Hepatic stellate cell (primary cell): ENCODE data around the gene DIP2C.
"Not testable (repeated sequence)": the region's sequence is repeated elsewhere in the genome, so short reads cannot be mapped to it uniquely, and the experiment has no call there.

ENCODE experiments used
- DNase-seq: peaks from one replicate; pipeline ENCODE4 v3.0.0; 2011; ENCODE audit warnings: low spot score

DIP2C gene

GRCh38 chr10:529468-530230, 159.8 kb downstream of the DIP2C start:
- no peak for DNase-seq

GRCh38 chr10:528173-529165, 161.0 kb downstream of the DIP2C start:
- no peak for DNase-seq

GRCh38 chr10:527416-527815, 162.1 kb downstream of the DIP2C start:
- DNase-seq, result no peak

GRCh38 chr10:526651-527312, 162.7 kb downstream of the DIP2C start:
- DNase-seq, result no peak

GRCh38 chr10:525565-526315, 163.7 kb downstream of the DIP2C start:
- DNase-seq, result no peak

- no peak for DNase-seq
These were observed 165.5 kb downstream of the DIP2C start for GRCh38 chr10:523925-524324.

GRCh38 chr10:522350-522749, 167.1 kb downstream of the DIP2C start:
- no peak for DNase-seq

- no peak for DNase-seq
These were observed 167.9 kb downstream of the DIP2C start for GRCh38 chr10:521261-522250.

GRCh38 chr10:520402-520787, 169.1 kb downstream of the DIP2C start:
- DNase-seq, result no peak

- no peak for DNase-seq
These were observed 169.6 kb downstream of the DIP2C start for GRCh38 chr10:519716-520401.

GRCh38 chr10:519055-519715, 170.3 kb downstream of the DIP2C start:
- no peak for DNase-seq

GRCh38 chr10:517872-518475, 171.5 kb downstream of the DIP2C start:
- no peak for DNase-seq

- no peak for DNase-seq
These were observed 172.1 kb downstream of the DIP2C start for GRCh38 chr10:517241-517830.

- DNase-seq, result no peak
These were observed 172.7 kb downstream of the DIP2C start for GRCh38 chr10:516764-517163.

GRCh38 chr10:515674-516073, 173.8 kb downstream of the DIP2C start:
- DNase-seq, result no peak

GRCh38 chr10:514137-514671, 175.3 kb downstream of the DIP2C start:
- no peak for DNase-seq

- DNase-seq, result no peak
These were observed 176.1 kb downstream of the DIP2C start for GRCh38 chr10:513393-513792.

- not testable (repeated sequence) for DNase-seq
These were observed 176.8 kb downstream of the DIP2C start for GRCh38 chr10:512661-513060.
